Activated naive CD8-positive, alpha-beta T cell (primary cell): Measurements from ENCODE around the gene TMOD3.

Experiments
- H3K27ac Mint-ChIP-seq: one replicate; pipeline ENCODE4 v1.8.0; 2021; ENCODE audit warnings: mixed read lengths
- H3K27me3 Mint-ChIP-seq: one replicate; pipeline ENCODE4 v1.8.0; 2021; ENCODE audit warnings: mixed read lengths
- H3K36me3 Mint-ChIP-seq: one replicate; pipeline ENCODE4 v1.8.0; 2021; ENCODE audit warnings: mixed read lengths
- H3K4me1 Mint-ChIP-seq: one replicate; pipeline ENCODE4 v1.8.0; 2021; ENCODE audit warnings: low read depth, mixed read lengths
- H3K4me3 Mint-ChIP-seq: one replicate; pipeline ENCODE4 v1.8.0; 2021; ENCODE audit warnings: mild to moderate bottlenecking, mixed read lengths
- H3K9me3 Mint-ChIP-seq: one replicate; pipeline ENCODE4 v1.8.0; 2021; ENCODE audit warnings: low read depth, mixed read lengths

The TMOD3 gene

DNA sequence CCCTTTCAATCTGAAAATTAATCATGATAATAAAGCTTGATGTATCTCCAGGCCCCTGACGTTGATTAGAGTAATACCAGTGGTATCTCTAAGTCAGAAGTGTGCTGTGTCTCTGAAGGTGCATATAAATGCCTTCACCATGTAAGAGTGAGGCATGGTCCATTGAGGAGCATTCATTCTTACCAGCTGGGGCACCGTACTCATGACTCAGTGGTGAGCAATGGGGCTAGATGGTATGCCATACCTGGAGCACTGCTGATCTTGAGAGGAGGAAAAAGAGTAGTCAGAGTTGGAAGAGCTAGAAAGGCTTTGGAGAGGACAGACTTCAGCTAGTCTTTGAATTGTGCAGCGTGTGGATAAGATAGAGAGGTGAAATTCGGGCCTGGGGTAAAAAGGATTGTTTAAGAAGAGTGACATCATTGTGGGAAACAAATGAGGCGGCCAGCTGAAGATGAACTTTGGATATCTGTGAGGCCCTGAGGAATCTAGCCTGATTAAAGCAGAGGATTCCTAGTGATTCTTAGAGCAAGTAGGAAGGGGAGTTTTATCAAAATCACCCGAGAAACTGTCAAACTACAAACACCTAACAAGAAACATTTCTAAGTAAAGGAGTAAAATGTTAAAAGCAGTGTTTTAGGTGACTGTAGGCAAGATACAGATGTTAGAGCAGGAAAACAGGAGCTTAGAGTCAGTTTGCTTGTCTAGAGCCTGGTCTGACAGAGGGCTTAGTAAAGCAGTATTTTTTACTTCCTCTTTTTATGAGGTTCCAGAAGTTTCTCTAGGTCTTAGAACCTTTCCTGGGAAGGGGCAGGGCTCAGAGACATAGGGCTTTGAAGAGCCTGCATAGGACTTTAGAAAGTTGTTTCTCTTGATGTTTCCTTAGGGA, 13.6 kb downstream of the TMOD3 start:
- no peaks in the 10 kb centered on the region for H3K27me3 Mint-ChIP-seq
- peak overlapping the region; percentile 65 for H3K27ac Mint-ChIP-seq
- no peaks in the 10 kb centered on the region for H3K9me3 Mint-ChIP-seq
- peaks cover 5% of the 10 kb centered on the region for H3K36me3 Mint-ChIP-seq
- H3K4me3 Mint-ChIP-seq = peak overlapping the region; percentile 3
- H3K4me1 Mint-ChIP-seq = peaks cover 87% of the 10 kb centered on the region

DNA sequence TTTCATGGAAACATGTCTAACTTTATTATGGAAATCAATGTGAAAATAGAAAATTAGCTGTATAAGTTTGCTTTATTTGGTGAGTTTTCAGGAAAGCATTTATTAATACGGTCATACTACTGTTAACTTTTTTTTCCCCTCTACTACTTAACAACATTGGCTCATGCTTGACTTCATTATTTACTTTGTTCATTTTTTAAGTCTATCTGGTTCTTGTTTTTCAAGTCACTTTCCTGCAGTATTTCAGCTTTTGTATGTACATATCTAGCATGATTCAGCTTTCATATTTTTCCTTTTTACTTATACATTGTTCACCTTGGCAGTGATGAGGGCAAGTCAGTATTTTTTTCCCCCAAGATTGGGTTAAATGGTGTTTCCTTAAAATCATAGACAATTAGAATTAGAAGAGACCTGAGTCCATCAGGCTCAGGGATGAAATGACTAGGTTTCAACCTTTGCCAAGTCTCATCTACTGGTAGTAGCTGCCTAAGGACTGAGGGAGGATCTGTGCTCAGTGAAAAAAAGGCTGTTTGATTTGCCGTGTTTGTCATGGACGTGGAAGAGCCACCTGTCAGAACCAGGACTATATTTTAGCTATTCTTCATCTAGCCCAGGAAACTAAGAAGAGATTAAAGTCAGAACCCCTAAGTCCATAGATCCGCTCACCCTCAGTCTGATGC, 15.4 kb downstream of the TMOD3 start:
- H3K27me3 Mint-ChIP-seq = no peaks in the 10 kb centered on the region
- H3K4me1 Mint-ChIP-seq = peaks cover 85% of the 10 kb centered on the region
- peak overlapping the region; percentile 24 for H3K27ac Mint-ChIP-seq
- no peak overlapping the region for H3K4me3 Mint-ChIP-seq
- no peaks in the 10 kb centered on the region for H3K9me3 Mint-ChIP-seq
- H3K36me3 Mint-ChIP-seq = peaks cover 5% of the 10 kb centered on the region

DNA sequence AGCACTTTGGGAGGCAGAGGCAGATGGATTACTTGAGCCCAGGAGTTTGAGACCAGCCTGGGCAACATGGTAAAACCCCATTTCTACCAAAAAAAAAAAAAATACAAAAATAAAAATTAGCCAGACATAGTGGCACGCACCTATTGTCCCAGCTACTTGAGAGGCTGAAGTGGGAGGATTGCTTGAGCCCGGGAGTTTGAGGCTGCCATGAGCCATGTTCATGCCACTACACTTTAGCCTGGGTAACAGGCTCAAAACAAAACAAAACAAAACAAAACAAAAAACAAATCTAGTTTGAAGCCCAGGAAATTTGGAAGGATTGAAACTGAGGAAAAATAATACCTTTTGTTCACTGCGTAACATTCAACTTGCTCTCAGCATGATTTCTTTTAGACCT, 16.6 kb downstream of the TMOD3 start:
- Mint-ChIP-seq H3K36me3 (peaks cover 5% of the 10 kb centered on the region), H3K9me3 (no peaks in the 10 kb centered on the region), H3K27me3 (no peaks in the 10 kb centered on the region), H3K27ac (peak overlapping the region; percentile 67), H3K4me3 (peak overlapping the region; percentile 50), H3K4me1 (peaks cover 85% of the 10 kb centered on the region)

DNA sequence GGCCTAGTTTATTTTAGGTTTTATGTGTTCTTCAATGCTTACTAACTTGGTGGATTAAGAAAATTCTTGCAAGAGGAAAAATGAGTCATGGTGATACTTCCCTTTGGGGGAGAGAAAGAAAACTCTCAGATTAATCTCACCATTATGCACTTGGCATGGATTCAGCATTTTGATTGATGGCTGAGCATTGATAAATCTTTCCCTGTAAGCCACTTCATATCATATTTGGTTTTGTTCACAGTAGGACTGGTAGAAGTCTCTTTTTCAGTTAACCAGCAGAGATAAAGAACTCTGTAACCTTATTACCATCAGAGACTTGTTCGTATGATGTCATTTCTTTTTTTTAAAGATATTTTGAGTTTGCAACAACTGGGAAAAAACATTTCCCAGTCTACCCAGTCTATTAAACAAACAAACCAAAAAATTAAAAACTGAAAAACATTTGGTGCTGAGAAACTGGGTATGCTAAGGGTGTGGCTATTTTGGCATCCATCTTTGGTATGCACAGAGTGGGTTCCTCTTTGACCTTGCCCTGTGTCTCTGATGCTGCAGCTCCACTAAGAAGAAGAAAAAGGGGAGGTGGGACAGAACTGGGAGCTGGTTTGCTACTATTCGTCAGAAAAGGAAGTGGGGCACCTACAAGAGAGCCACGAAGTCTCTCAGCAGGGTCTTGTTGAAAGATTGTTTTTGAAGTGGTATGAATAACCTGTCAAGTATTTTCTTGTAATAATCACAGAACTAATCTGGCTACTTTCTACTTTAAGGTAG, 17.2 kb downstream of the TMOD3 start:
- peaks cover 83% of the 10 kb centered on the region for H3K4me1 Mint-ChIP-seq
- H3K36me3 Mint-ChIP-seq = peaks cover 5% of the 10 kb centered on the region
- H3K27ac Mint-ChIP-seq = peak overlapping the region; percentile 67
- H3K9me3 Mint-ChIP-seq = no peaks in the 10 kb centered on the region
- peak overlapping the region; percentile 50 for H3K4me3 Mint-ChIP-seq
- no peaks in the 10 kb centered on the region for H3K27me3 Mint-ChIP-seq

DNA sequence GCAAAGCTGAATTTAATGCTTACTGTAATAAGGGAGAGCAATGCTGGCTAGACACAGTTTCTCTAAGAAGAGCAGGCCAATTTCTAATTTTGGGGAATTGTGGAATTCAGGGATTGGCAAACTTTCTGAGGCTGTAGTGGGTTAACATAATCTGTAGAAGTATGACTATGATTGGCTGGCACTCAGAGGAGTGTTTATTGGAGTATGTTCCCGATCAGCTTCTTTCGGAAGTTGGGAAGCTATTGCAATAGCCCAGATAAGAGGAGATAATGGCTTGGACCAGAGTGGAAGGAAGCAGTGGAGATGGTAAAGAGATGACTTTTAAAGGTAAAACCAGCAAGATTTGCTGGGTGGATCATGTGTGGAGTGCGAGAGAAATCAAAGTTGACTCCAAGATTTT, 19.4 kb downstream of the TMOD3 start:
- H3K4me3 Mint-ChIP-seq = no peak overlapping the region
- H3K27ac Mint-ChIP-seq = peak overlapping the region; percentile 52
- H3K9me3 Mint-ChIP-seq = no peaks in the 10 kb centered on the region
- H3K36me3 Mint-ChIP-seq = peaks cover 2% of the 10 kb centered on the region
- H3K27me3 Mint-ChIP-seq = no peaks in the 10 kb centered on the region
- peaks cover 83% of the 10 kb centered on the region for H3K4me1 Mint-ChIP-seq

DNA sequence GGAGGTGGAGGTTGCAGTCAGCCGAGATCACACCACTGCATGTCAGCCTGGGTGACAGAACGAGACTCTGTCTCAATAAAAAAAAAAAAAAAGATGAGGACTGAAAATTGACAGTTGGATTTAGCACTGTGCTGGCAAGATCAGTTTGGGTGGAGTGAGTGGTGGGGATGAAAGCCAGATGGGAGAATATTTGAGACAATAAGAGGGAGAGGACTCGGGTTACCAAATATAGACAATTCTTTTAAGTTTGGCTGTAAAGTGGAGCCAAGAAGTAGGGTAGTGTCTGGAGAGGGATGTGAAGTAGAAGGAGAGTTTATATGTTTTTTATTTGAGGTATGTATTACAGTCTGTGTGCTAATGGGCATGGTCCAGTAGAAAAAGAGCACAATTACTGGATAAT, 20.4 kb downstream of the TMOD3 start:
- no peaks in the 10 kb centered on the region for H3K27me3 Mint-ChIP-seq

DNA sequence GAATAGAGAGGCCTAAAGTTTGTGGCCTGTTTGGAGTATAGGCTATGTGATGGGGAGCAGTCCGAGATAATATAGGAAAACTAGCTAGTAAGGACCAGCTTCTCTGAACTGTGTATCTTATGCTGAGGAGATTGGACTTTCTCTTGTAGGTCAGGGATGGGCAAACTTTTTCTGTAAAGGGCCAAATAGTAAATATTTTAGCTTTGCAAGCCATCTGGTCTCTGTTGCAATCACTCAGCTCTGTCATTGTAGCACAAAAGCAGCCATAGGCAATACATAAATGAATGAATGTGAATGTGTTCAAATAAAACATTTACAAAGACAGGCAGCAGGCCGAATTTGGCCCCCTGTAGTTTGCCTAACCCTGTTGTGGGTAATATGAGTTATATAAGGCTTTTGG, 24.5 kb downstream of the TMOD3 start:
- H3K4me1 Mint-ChIP-seq = peaks cover 69% of the 10 kb centered on the region
- H3K9me3 Mint-ChIP-seq = no peaks in the 10 kb centered on the region

More for the DNA sequence above, 20.4 kb downstream of the TMOD3 start:
- no peaks in the 10 kb centered on the region for H3K9me3 Mint-ChIP-seq
- H3K27ac Mint-ChIP-seq = peak overlapping the region; percentile 6
- H3K4me3 Mint-ChIP-seq = no peak overlapping the region
- H3K36me3 Mint-ChIP-seq = peaks cover 2% of the 10 kb centered on the region
- peaks cover 80% of the 10 kb centered on the region for H3K4me1 Mint-ChIP-seq

DNA sequence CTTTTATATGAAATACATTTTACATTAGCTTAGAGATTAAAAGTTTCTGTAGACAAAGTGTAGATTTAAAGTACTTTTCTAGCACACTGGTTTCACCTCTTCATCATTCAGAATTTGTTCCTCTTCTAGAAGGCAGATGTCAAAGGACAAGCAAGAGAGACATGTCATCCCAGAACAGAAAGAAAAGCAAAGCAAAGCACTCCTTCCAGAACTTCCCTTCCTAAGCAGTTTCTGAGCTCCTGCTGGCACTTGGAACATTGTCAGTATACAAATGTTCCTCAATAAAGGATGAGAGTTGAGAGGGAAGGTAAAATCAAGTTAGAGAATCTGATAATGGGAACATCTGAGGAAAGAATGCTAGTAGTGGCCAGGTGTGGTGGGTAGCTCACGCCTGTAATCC, 26.2 kb downstream of the TMOD3 start:
- Mint-ChIP-seq H3K27me3 (no peaks in the 10 kb centered on the region), H3K4me1 (peaks cover 68% of the 10 kb centered on the region), H3K4me3 (no peak overlapping the region), H3K27ac (no peak overlapping the region), H3K36me3 (peaks cover 10% of the 10 kb centered on the region), H3K9me3 (no peaks in the 10 kb centered on the region)

More for the DNA sequence above, 24.5 kb downstream of the TMOD3 start:
- Mint-ChIP-seq H3K27me3 (no peaks in the 10 kb centered on the region), H3K4me3 (no peak overlapping the region), H3K36me3 (peaks cover 4% of the 10 kb centered on the region), H3K27ac (peak overlapping the region; percentile 18)

DNA sequence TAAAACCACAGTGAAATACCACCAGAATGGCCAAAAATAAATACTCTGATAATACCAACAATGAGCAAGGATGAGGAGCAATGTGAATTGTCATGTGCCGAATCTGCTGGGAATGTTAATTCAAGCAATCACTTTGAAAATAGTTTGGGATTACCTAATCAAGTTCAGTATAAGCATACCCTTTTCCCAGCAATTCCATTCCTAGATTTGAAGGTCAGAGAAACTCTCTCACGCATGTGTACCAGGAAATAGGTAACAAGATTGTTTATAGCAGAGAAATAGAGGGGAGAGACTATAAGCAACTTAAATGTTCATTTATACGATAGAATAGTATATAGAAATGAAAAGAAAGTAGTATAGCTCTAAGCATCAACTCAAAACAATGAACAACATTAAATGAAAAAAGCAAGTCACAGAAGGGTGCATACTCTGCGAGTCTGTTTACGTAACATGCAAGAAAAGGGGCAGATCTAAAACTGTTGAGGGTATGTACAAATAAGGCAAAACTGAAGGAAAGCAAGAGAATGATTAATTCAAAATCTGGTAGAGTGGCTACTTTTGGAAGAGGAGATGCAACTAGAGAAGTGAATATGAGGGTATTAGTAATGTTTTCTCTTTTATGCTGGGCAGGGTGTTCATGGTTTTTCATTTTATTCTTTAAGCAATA, 27.4 kb downstream of the TMOD3 start:
- Mint-ChIP-seq H3K4me3 (no peak overlapping the region), H3K27ac (no peak overlapping the region)

DNA sequence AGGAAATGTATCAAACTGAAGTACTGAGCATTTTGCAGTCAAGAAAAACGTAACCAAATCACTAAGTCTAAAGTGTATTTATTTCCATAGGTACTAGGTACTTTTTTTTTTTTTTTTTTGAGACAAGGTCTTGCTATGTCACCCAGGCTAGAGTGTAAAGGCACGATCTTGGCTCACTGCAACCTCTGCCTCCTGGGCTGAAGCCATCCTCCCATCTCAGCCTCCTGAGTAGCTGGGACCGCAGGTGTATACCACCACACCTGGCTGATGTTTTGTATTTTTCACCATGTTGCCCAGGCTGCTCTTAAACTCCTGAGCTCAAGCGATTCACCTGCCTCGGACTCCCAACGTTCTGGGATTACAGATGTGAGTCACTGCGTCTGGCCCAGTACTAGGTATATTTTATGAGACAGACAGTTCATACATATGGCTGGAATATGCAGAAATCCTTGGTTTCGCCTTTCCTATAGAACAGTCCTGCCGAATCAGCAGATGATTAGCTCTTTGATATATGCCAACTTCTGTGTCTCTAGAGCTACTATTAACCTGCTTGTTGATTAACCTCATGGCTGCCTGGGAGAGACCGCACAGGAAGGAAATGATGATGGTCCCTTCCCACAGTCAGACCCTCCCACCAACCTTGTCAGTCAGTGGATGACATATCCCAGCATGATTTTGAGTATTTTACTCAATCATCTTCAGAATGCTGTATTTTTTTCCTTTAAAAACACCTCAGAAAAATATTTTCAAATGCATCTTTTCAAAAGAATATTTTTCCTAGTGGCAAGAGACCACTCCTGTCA, 32.3 kb downstream of the TMOD3 start:
- peaks cover 66% of the 10 kb centered on the region for H3K4me1 Mint-ChIP-seq
- H3K27ac Mint-ChIP-seq = peak overlapping the region; percentile 89
- no peaks in the 10 kb centered on the region for H3K9me3 Mint-ChIP-seq
- H3K4me3 Mint-ChIP-seq = peak overlapping the region; percentile 70
- H3K36me3 Mint-ChIP-seq = peaks cover 22% of the 10 kb centered on the region
- no peaks in the 10 kb centered on the region for H3K27me3 Mint-ChIP-seq

More for the DNA sequence above, 27.4 kb downstream of the TMOD3 start:
- Mint-ChIP-seq H3K9me3 (no peaks in the 10 kb centered on the region), H3K4me1 (peaks cover 70% of the 10 kb centered on the region), H3K27me3 (no peaks in the 10 kb centered on the region), H3K36me3 (peaks cover 11% of the 10 kb centered on the region)

DNA sequence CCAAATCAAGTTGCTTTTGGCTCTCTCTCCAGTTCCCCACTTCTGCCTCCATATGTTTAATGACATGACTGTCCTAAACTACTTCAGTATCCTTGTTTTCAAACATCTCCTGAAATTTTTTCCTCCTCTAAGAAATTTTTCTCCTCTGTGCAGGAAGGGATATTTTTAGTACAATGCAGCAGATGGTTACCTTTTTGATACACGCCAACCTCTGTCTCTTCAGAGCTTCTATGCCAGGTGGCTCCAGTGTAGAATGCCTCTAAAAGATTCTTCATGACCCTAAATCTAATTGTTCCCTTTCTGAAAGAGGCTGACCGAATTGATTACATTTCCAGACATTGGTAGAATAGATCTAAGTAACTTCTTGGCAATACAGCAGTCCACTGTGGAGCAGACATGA, 33.7 kb downstream of the TMOD3 start:
- Mint-ChIP-seq H3K9me3 (no peaks in the 10 kb centered on the region), H3K4me1 (peaks cover 60% of the 10 kb centered on the region), H3K4me3 (peak overlapping the region; percentile 70), H3K27me3 (no peaks in the 10 kb centered on the region), H3K36me3 (peaks cover 26% of the 10 kb centered on the region), H3K27ac (peak overlapping the region; percentile 89)

DNA sequence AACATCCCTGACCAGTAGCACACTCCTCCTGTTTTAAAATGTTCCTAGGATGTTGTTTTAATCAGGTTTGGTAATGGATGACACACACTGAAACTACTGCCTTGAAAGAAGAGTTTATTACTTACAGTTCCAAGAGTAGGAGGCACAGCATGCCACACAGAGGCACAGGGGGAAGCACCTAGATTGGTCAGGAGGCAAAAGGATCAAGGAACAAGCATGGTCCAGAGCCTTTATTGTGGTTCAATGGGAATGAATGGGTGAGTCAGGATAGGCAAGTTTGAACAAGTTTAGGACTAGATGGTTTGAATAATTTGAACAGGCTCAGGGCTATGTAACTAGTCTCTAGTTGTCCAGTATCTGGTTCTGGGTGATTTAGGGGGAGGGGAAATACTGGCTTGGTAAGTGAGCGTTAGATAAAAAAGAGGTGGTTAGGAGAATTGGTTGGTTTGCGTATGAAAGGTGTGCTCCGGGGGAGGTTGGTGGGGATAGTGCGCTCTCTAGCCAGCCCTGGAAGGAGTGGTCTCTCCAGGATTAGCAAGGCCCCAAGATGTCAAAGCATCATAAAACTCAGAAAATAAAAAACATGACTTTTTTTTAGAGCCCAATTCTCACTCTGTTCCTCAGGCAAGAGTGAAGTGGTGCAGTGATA, 35.1 kb downstream of the TMOD3 start:
- H3K4me1 Mint-ChIP-seq = peaks cover 54% of the 10 kb centered on the region
- peak overlapping the region; percentile 21 for H3K4me3 Mint-ChIP-seq
- peak overlapping the region; percentile 77 for H3K27ac Mint-ChIP-seq
- H3K9me3 Mint-ChIP-seq = no peaks in the 10 kb centered on the region
- no peaks in the 10 kb centered on the region for H3K27me3 Mint-ChIP-seq
- peaks cover 27% of the 10 kb centered on the region for H3K36me3 Mint-ChIP-seq

DNA sequence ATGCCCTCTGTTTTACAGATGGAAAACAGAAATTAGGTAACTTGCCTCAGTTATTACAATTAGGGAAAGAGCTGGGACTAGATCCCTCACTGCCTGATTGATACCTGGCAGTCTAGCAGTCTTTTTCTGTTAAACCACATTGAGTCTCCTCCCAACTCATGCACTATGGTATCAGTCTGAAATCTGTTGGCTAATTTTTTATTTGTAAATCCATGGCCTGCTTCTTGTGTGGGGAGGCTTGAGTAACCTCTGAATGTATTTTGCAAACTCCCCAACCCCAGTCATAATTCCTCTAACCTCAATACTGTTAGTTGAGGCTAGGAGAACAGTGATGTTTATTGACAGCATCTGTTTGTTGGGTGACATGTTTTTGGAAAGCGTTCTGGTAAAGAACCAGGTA, 35.9 kb downstream of the TMOD3 start:
- peaks cover 46% of the 10 kb centered on the region for H3K4me1 Mint-ChIP-seq
- peaks cover 24% of the 10 kb centered on the region for H3K36me3 Mint-ChIP-seq
- peak overlapping the region; percentile 55 for H3K27ac Mint-ChIP-seq

More for the DNA sequence above, 35.9 kb downstream of the TMOD3 start:
- no peaks in the 10 kb centered on the region for H3K9me3 Mint-ChIP-seq
- no peak overlapping the region for H3K4me3 Mint-ChIP-seq
- H3K27me3 Mint-ChIP-seq = no peaks in the 10 kb centered on the region
